NCI-H748 treated with DMSO at 0.1 percent for 48 hours (cell line): Measurements from ENCODE around the gene CTCFL.
"Not testable (repeated sequence)": the region's sequence is repeated elsewhere in the genome, so short reads cannot be mapped to it uniquely, and the experiment has no call there.

Experiments used
- DNase-seq: peaks from one replicate; lab custom pipeline; 2025; lab: John Stamatoyannopoulos, UW

Gene CTCFL

DNA sequence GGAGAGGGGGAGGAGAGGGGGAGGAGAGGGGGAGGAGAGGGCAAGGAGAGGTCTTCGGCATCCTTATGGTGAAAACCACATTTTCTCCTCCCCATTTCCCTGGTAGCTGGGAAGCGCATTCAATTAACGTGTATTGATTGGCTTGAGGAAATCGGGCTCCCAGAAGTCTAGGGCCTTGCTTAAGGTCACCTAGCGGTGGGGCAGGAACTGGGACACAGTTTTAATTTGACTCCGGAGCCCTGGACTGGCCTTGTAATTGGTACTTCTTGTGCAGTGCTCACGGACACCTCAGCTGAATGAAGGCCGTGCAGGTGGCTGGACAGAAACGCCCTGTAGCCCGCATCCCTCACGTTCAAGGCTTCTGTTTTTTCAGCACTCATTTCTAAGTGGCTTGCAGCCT lies 42.8 kb downstream of the CTCFL start:
- no peak for DNase-seq

DNA sequence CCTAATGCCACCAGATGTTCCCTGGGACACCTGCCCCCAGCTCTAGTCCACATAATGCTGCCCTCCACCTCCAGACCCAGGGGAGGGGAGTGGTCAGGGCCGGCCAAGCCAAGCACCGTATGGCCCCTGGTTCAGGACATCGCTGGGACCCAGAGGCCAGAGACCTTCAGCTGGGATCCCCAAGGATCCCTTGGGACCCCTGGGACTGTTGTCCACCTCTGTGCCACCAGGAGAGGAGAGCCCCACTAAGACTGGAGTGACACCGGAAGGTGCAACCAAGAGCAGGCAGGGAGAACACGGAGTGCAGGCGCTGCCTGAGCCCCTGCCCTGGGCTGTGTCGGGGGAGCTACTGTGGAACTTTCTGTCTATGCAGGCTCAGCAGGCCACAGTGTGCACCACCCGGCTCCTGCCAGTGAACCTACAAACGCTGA lies 43.6 kb downstream of the CTCFL start:
- DNase-seq, result no peak

DNA sequence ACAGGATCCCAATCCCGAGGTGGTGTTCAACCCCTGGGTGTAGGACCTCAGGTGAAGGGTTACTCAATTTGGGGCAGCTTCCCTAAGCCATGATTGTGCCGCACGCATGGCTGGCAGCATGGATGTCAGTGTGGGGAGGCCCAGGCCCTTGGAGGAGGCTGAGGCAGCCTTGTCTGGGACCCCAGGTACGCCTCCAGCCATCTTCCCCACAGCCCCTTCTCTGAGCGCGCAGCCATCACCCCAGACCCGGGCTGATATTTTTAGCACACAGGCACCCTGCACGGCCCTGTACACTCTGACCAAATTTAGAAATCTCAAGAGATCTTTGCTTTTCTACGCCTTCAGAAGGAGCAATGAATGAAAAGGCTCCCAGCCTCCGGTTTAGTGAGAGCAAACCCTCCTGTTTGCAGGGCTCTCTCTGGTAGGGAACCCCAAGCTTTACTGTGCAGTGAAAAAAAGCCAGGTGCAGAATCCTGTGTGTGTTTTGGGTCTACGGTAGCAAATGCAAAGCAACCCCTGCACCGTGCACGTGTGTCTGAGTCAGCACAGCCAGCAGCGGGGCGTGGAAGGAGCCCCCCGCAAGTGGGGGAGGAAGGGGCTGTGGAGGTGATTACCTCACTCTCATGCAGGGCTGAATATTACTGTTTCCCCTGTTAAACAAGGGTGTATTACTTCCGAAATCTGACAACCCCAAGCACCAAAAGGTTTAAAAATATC lies 44.3 kb downstream of the CTCFL start:
- DNase-seq, result no peak

DNA sequence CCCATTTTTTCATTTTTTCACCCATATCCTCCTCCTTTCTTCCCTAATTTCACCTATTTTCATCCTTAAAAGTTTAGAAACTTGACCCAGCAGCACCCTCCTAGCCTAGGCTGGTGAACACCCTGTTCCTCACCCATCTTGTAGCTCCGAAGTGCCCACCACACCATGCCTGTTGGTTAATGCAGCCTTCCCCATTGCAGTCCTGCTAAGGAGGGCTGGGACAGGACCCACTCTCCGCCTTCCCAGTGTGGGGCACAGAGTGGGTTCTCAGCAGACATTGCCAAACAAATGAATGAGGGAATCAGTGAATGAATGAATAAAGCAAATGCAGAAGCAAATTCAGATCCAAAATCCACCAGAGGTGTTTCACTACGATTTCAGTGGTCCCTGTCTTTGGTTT lies 45.7 kb downstream of the CTCFL start:
- DNase-seq, result no peak

DNA sequence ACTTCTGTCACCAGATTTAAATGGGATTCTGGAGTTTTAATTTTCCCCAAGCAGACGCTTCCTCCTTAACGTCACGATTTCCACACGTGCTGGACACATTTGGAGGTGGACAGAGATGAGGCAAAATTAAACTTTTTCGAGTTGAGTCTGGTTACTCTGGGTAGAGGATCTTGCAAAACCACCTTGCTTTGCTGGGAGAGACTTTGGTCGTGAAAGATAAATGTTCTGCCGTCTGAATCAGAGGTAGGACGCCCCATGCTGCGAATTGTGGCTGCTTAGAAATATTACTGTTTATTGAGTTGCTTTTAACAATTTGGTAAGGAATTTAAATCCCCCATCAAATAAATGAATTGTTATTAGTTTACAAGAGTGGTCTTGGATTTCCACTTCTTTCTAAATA lies 46.8 kb downstream of the CTCFL start:
- no peak for DNase-seq

DNA sequence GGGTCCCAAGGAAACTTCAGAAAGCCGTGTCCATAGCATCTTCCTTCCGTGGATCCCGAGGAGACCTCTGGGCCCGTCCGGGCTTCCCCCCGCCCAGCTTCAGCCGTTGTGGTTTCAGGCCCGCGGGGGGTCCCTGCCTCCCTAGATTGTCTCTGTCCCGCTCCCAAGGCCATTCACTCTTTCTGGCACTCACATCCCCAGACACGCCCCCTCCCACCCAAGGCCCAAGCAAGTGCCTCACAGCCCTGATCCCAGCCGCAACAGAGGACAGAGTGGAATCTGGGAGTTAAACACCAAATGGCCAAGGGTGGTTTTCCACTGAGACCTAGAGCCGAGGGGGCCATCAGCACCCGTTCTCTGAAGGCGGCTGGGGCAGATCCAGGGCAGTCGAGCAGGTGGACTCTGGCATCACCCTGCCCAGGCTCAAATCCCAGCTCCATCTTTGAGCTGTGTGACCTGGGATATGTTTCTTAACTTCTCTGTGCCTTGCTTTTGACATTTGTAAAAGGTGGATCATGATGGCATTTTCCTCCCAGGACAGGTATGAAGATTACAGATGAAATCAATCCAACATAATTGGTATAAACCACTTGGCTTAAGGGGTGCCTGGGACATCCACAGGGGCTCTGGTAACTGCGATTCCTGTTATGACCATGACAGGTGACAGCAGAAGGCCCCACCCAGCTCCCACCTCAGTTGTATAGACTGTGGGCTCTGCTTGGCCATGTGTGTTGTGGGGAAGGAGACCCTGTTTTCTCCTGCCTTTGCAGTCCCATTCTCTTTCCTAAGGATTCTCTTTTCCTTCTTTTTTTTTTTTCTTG lies 48.1 kb downstream of the CTCFL start:
- DNase-seq, result no peak

DNA sequence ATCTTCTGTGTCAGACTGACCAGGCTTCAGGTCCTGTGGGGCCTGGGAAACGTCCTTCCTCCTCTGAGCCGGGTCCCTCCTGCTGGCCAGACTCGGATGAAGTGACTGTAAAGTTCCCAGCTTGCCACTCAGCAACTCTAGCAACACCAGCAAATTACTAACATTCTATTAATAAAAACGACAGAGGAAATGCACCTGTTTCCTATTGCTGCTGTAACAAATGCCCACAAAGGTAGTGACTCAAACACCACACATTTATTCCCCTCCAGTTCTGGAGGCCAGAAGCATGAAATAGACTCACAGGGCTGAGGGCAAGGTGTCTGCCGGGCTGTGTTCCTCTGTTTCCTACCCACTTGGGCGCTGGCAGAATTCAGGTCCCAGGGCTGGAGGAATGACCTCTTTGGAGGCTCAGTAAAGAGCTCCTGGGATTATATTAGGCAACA lies 48.8 kb downstream of the CTCFL start:
- no peak for DNase-seq

DNA sequence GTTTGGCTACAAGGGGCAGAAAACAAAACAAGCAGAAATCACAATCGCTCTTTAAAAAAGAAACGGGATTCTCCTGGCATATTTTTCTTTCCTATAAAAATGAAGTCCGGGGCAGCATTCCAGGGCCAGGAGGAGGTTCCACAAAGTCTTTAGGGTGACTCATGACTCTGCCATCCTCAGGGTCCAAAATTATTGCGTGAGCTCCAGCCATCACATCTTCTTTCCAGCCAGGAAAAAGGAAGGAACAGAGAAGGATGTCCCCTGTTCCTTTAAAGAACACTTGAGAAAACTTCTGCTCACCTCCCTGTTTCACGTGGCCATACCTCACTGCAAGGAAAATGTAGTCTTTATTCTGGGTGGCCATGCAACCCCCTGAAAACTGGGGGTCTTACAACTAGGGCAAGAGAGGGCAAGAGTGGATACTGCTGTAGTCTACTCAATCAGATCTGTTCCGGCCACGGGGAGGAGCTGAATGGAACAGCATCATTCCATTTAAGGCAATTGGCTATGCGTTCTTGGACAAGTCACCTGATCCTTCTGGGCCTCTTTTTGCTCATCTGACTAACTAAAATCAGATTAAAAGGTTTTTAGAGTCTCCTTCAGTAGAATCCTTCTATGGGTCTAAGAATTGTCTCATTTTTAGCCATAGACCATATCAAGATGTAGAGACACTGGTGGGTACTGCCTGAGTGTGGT lies 49.4 kb downstream of the CTCFL start:
- DNase-seq, result no peak

DNA sequence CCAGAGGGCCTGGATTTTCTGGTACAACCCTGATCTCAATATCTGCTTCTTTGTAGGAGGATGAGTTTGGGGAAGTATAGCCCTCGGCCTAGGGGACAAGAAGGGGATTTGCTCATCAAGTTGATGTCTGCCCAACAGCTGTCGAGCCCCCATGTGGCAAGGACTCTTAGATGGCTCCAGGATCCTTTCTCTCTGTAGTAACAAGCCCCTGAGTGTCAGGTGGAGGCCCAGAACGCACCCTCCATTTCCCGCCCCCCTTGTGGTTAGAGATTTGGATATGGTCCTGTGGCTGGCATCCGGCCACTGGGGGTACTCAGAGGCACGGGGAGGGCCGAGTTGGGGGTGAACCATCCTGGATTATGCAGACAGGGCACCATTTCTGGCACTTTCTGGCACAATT lies 50.1 kb downstream of the CTCFL start:
- no peak for DNase-seq

DNA sequence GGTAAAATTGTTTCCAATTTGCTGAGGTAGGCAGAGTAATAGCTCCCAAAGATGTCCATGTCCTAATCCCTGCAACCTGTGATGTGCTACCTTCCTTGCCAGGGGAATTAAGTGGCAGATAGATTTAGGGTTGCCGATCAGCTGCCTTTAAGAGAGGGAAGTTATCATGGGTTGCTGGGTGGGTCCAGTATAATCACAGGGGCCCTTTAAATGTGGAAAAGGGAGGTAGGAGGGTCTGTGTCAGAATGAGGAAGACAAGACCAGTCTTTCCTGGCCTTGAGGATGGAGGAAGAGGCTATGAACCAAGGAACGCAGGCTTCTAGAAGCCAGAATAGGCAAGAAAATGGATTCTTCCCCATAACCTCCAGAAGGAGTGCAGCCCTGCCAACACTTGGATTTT lies 50.7 kb downstream of the CTCFL start:
- DNase-seq, result no peak

DNA sequence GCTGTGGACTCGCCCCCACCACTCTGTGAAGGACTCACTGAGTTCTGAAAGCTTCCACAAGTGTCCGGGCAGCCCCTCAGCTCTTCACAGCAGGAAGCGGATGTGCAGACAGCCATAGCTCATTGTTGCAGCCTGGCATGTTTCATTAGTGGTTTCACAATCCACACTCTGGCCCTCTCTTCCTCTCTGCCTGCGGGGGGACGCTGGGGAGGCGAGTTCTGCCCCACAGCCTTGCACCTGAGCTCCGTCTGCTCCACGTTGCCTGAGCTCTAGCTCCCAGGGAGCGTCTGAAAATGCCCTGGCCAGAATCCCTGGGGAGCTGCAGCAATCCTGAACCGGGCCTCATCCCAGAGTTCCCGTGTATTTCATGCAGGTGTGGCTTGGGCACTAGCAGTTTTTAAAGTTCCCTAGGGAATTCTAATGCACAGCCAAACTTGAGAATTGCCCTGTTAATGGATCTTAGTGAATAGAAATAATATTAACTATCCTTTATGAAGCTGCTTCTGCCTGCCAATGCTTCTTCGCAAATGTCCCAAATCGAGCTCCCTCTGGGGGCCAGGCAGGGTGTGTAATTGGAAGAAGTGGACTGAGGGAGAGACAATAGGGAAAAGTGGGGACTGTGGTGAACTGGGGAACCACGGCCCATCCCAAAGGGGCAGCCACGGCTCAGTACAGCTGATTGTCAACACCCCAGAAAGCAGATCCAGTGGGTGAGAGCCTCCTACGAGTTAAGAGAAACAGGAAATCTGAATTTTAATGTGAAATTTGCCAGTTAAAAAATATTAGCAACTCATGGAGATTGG lies 51.5 kb downstream of the CTCFL start:
- DNase-seq, result no peak

DNA sequence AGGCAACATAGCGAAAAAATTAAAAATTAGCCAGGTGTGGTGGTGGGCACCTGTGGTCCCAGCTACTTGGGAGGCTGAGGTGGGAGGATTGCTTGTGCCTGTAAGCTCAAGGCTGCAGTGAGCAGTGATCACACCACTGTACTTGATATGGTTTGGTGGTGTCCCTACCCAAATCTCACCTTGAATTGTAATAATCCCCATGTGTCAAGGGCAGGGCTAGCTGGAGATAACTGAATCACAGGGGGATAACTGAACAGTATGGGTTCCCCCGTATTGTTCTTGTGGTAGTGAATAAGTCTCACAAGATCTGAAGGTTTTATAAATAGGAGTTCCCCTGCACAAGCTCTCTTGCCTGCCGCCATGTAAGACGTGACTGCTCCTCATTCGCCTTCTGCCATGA lies 52.5 kb downstream of the CTCFL start:
- DNase-seq, result not testable (repeated sequence)

DNA sequence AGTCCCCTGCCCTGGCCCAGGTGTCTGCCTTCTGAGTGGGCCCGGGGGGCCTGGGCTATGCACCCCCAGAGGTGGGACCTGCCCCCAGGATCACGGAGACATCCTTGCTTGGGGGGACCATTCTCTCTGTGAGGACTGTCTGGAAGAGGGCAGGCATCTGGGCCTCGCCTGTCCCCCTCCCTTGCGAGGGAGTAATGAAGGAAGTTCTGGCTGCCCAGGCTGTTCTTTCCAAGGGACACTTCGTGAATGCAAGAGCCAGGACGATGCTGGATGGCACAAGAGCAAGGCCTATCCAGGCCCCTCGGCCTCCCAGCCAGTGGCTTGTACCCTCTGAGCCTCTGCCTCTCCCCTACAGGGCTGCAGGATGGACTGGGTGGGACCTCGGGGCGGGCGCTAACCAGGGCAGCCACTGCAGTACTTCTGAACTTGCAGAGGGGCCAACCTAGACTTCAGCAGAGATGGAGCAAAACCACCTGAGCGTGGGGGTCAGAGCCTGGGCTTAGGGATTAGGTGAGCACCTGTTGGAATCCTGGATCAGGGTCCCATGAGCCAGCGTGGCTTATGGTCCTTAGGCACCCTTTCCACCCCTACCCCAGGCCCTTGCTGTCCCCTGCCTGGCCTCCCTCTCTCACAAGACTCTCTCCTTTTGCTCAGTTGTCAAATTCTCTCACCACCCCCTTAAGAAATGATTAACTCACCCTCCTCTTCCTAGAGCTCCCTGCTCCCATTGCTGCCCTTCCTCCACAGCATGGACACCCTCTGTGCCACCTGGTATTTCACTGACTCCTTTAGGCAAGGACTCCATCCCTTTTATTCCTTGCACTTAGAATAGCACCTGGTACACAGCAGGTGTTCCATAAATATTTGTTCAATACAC lies 53.2 kb downstream of the CTCFL start:
- DNase-seq, result no peak

DNA sequence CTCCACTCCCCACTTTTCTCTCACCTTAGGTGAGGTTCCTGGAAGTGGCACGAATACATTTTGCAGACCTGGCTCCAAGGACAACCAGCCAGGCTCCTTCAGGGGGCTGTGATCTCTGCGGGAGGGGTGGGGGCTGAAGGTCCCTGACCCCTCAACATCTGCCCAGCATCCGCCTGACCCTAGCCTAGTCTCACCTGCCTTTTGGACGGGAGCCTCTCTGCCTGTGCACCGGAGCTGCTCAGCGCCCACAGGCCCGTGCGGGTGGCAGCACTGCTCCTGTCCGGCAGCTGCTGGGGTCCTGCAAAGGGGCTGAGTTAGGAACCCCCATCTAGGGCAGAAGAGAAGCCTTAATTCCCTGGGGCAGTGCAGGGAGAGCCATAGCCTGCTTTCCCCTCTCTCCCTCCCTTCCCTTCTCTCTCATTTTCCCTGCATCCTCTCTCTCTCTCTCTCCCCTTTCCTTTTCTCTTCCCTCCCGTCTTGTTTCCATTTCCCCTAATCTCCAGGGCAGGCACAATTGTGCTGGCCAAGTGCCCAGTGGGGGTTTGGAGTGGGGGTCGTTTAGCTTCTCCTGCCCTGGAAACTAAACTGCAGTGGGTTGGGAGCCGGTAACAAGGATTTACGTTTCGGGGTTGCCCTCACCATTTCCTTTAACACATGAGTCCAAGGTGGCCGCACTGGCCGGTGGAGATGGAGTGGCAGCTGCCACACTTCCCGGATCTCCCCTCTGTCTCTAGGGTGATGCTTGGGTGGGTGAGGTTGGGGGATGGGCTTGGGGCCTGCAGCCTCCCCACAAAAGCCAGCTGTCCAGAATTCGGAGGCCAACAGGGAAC lies 54.1 kb downstream of the CTCFL start:
- DNase-seq, result no peak

DNA sequence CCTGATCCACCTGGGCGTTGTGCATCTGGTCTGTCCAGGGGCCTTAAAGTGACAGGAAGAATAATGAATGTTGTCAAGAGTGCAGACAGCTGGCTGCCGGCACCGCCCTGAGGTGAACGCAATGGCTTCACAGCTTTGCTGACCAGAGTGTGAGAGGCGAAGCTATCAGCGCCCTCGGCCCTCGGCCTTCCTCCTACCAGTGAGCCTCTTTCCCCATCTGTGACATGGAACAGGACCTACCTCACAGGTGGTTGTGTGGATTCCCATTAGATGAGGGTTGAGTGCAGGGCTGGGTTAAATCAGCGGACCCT lies 54.8 kb downstream of the CTCFL start:
- DNase-seq, result no peak

DNA sequence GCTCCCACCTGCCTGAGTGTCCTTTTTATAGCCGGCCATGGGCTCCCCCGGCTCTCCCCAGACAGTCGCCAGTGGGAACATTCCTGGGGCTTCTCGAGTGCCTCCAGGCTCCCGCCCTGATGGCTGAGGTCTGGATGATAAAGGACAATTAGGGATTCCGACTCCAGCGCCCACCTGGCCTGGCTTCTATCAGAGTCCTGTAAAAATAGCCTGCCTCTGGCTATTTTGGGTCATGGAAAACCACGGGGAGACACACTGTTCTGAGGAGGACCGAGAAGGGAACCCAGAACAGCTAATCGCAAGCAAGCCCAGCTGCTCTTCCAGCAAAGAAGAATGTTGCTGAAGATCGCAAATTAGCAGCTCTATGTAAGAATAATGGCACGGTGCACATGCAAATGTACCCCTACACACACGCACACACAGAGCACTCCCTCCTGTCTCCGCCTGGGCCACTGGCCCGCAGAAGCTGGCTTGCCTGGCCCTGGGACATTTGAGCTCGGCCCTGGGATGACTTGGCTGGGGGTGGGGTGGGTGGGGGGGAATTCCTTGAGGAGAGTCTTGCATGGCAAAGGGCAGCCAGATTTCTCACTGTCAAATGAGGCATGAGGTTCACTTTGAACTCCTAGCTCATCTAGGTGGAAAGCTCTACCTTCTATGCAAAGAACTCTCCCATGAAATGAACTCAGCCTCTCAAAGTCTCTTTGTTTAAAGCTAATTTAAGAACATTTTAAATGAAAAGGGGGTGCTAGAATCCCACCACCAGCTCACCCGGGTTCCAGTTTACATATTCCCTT lies 55.3 kb downstream of the CTCFL start:
- no peak for DNase-seq

DNA sequence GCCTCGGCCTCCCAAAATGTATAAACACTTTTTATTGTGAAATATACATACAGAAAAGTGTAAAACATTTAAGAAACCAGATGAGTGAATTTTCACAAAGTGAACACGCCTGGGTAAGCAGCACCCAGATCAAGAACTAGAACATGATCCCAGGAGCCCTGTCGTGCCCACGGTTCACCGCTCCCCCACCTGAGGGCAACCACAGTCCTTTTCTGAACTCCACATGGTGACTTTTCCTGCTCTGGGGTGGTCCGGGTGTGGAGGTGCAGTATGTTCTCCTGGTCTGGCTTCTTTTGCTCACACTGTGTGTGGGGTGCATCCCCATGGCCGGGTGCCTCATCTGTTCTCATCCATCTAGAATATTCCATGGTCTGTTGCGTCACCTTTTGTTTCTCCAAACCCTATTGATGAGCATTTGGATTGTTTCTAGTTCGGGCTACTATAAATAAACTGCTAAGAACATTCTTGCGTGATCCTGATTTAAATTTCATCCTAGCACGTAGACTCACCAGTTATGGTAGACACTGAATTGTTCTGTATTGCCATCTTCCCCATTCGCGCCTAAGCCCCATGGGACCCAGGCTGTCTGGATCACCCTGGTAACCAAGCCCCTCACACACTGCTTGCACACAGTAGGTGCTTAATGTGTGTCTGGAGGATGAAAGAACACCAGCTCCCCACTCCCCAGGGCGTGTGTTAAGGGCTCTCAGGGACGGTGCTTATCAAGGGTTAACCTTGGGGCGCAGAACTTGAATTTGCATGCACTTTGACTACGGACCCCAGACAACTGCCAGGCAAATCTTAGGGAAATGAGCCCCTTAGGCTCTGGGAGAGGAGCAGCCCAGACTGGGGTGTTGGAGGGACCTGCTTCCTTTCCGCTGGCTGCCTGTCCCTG lies 56.2 kb downstream of the CTCFL start:
- no peak for DNase-seq

DNA sequence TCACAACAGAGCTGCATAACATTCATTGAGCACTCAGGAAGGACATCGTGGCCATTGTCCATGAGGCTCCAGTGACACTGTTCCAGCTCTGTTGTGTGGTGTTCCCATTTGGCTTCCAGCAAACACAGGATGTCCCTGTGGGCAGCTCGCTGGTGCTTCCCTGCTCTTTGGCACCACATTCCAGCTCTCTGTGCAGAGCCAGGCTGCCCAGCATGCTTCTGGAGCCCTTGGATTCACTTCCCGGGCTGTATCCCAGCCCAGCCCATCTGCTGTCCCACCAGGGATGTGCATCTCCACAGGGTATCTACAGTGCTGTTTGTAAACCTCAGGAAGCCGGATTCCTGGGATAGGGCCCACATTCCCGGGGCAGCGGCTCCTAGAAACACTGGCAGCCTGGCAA lies 57.2 kb downstream of the CTCFL start:
- DNase-seq, result no peak

DNA sequence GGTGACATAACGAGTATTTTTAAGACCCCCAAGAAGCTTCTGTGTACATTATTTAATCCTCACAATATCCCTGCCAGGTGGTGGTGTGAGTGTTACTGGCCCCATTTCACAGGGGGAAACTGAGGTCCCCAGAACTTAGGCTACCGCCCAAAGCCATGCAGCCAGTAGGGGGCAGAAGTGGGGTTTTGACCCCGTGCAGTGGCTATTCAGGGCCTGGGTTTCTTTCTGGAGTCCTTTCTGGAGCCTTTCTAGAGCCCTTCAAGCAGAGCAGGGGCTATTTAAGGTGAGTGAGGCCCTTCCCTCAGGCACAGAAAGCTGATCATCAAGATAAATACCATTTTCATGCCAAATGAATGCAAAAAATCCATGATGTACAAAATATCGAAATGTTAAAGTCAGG lies 59.0 kb downstream of the CTCFL start:
- no peak for DNase-seq
